OCI-LY7 (cell line): ENCODE data around the gene EDNRB. TPM values are rescaled to one million over a fixed set of nuclear protein-coding genes. Genes with fewer than 3 reads are reported as not detected.
"Not testable (repeated sequence)": the region's sequence is repeated elsewhere in the genome, so short reads cannot be mapped to it uniquely, and the experiment has no call there.

Source experiments
- BruUV-seq: library from RNA; stranded (reverse); fragments of 400-500 nt; replicated peaks from 2 replicates; lab custom pipeline; 2021; lab: Mats Ljungman, UMichigan
- CTCF ChIA-PET: fragments of 300-600 bp; sonication (Branson Sonifier 250); formaldehyde crosslinking; loops from one replicate; lab custom pipeline; 2022; ENCODE audit warnings: antibody characterized with exemption; ENCODE audit not compliant: unreplicated experiment; lab: Charles Lee
- POLR2A ChIA-PET: fragments of 300-600 bp; sonication (Branson Sonifier 250); formaldehyde crosslinking; loops from one replicate; lab custom pipeline; 2022; ENCODE audit warnings: antibody characterized with exemption; lab: Charles Lee
- DNase-seq: peaks from one replicate; pipeline ENCODE4 v3.0.0-alpha.2; 2015; ENCODE audit warnings: low spot score
- H2AFZ ChIP-seq: fragments of 200-600 bp; sonication (generic), shearing (Covaris generic); 2 replicates; pipeline ENCODE4 v1.6.1; 2014; ENCODE audit warnings: mild to moderate bottlenecking, antibody characterized with exemption, low read length, moderate library complexity
- H3K27ac ChIP-seq: fragments of 200-600 bp; sonication (generic); 2 replicates; pipeline ENCODE4 v1.5.1; 2014; ENCODE audit warnings: mixed run types, low read depth, mild to moderate bottlenecking, moderate library complexity, low read length, inconsistent platforms; ENCODE audit not compliant: poor library complexity, severe bottlenecking
- H3K36me3 ChIP-seq: fragments of 200-600 bp; sonication (generic); 2 replicates; pipeline ENCODE4 v1.6.1; 2014; ENCODE audit warnings: mild to moderate bottlenecking, antibody characterized with exemption, low read length, moderate library complexity, mixed read lengths; ENCODE audit not compliant: insufficient read depth
- H3K4me1 ChIP-seq: fragments of 200-600 bp; sonication (generic); 2 replicates; pipeline ENCODE4 v1.5.1; 2014; ENCODE audit warnings: mild to moderate bottlenecking, low read length; ENCODE audit not compliant: insufficient read depth, poor library complexity, severe bottlenecking
- H3K4me2 ChIP-seq: fragments of 200-600 bp; sonication (generic); 2 replicates; pipeline ENCODE4 v1.6.1; 2014; ENCODE audit warnings: mild to moderate bottlenecking, low read length
- H3K4me3 ChIP-seq: fragments of 200-600 bp; sonication (generic); 2 replicates; pipeline ENCODE4 v1.5.1; 2014; ENCODE audit warnings: mild to moderate bottlenecking, low read depth, low read length; ENCODE audit not compliant: poor library complexity, severe bottlenecking
- H3K79me2 ChIP-seq: fragments of 200-600 bp; sonication (generic); 2 replicates; pipeline ENCODE4 v1.6.1; 2016; ENCODE audit warnings: low read depth, mild to moderate bottlenecking, low read length, moderate library complexity, mixed read lengths; ENCODE audit not compliant: insufficient read depth
- H3K9me2 ChIP-seq: fragments of 200-600 bp; sonication (generic); 2 replicates; pipeline ENCODE4 v1.6.1; 2016; ENCODE audit warnings: mild to moderate bottlenecking, low read length, mixed read lengths; ENCODE audit not compliant: insufficient read depth
- H3K9me3 ChIP-seq: fragments of 200-600 bp; sonication (generic); 2 replicates; pipeline ENCODE4 v1.6.1; 2014; ENCODE audit warnings: mild to moderate bottlenecking, mixed run types, low read length, mixed read lengths
- H4K20me1 ChIP-seq: fragments of 200-600 bp; sonication (generic); 2 replicates; pipeline ENCODE4 v1.6.1; 2014; ENCODE audit warnings: mild to moderate bottlenecking, antibody characterized with exemption, low read length, moderate library complexity, mixed read lengths; ENCODE audit not compliant: insufficient read depth
- EZH2phosphoT487 ChIP-seq: fragments of 200-600 bp; sonication (generic); IDR thresholded peaks from 2 replicates; pipeline ENCODE4 v1.6.1; 2018; ENCODE audit warnings: low read depth, borderline replicate concordance, mild to moderate bottlenecking, mixed run types, antibody characterized with exemption, low read length, moderate library complexity, mixed read lengths
- intact Hi-C: fragments of 100-400 bp; cut with micrococcal nuclease; formaldehyde crosslinking; loops from one replicate; pipeline ENCODE4 v1.10.0; 2022; ENCODE audit not compliant: unreplicated experiment
- total RNA-seq, 2 experiments: library from RNA; depleted of rRNA in 1 of 2; stranded (reverse); fragments of >200 nt in 1 of 2; shearing (Covaris generic) in 1 of 2; gene quantifications; 2 replicates each; pipeline ENCODE4 v1.2.3, GENCODE V29; 2014 to 2022
- TF ChIP-seq, protein P1 (sequence below): fragments of 200-600 bp; sonication (generic); conservative IDR thresholded peaks from 2 replicates; pipeline ENCODE4 v1.5.1; 2014; ENCODE audit warnings: mild to moderate bottlenecking, antibody characterized with exemption, low read length, moderate library complexity, mixed read lengths

Gene EDNRB
- total RNA-seq, 2 experiments from 2014 or later, result not detected

DNA sequence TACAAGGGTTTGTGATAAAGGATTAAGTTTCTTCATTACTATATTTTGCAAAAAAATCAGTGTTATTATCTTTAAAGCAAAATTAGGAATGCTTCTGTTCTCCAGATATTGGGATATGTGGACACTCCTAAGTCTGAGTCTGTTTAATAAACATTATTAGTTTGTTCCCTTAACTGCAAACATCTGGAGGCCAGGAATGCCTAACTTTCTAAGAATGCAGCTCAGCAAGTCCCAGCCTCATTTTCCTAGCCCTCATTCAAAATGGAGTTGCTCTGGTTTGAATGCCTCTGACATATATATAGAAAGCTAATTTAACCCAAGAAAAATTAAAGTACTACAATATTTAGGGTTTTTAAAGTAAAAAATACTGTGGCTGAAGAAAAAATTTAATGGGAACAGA is 33.6 kb upstream of the EDNRB start:
- no peak overlapping the region for H3K4me3 ChIP-seq
- TF ChIP-seq, protein P1, sequence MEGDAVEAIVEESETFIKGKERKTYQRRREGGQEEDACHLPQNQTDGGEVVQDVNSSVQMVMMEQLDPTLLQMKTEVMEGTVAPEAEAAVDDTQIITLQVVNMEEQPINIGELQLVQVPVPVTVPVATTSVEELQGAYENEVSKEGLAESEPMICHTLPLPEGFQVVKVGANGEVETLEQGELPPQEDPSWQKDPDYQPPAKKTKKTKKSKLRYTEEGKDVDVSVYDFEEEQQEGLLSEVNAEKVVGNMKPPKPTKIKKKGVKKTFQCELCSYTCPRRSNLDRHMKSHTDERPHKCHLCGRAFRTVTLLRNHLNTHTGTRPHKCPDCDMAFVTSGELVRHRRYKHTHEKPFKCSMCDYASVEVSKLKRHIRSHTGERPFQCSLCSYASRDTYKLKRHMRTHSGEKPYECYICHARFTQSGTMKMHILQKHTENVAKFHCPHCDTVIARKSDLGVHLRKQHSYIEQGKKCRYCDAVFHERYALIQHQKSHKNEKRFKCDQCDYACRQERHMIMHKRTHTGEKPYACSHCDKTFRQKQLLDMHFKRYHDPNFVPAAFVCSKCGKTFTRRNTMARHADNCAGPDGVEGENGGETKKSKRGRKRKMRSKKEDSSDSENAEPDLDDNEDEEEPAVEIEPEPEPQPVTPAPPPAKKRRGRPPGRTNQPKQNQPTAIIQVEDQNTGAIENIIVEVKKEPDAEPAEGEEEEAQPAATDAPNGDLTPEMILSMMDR, result no peak
- no peak for TF ChIP-seq EZH2phosphoT487
- ChIA-PET POLR2A (interaction anchor here (0.6 kb wide), 1 partner anchor 351 kb away, joined by 3 read pairs; no protein-coding TSS in a partner anchor), CTCF (no interaction called here)
- no peaks in the 10 kb centered on the region for H3K79me2 ChIP-seq
- no peak for DNase-seq
- no peaks in the 10 kb centered on the region for H4K20me1 ChIP-seq
- no peak overlapping the region for H2AFZ ChIP-seq
- no peak overlapping the region for H3K4me2 ChIP-seq
- H3K9me2 ChIP-seq, result no peaks in the 10 kb centered on the region
- BruUV-seq, result no TSS peak
- H3K4me1 ChIP-seq, result no peaks in the 10 kb centered on the region
- H3K27ac ChIP-seq, result no peak overlapping the region
- intact Hi-C loops, result no loop called here
- no peaks in the 10 kb centered on the region for H3K36me3 ChIP-seq
- H3K9me3 ChIP-seq, result no peaks in the 10 kb centered on the region

DNA sequence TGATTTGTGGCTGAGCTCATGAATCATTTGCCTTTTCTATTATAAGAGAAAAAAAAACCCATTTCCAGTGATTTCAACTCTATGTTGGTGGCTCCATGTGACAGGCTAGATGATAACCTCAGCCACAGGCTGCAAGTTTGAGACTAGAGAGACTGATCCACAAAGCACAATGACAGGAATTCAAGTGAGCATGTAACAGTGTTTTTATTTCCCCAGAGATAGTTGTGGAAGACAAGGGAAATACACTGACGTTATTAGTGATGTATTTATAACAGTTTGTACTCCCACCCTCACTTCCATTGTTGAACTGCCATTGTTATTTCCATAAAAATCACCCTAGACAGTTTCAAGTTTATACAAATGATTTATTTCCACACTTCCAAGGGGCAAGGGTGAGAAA is 27.9 kb upstream of the EDNRB start:
- POLR2A ChIA-PET, result interaction anchor here (1.0 kb wide), 1 partner anchor 11 kb away, joined by 3 read pairs; no protein-coding TSS in a partner anchor
- CTCF ChIA-PET, result no interaction called here
- H3K27ac ChIP-seq, result no peak overlapping the region
- no peak overlapping the region for H3K4me3 ChIP-seq
- no TSS peak for BruUV-seq
- intact Hi-C loops, result no loop called here
- H3K9me3 ChIP-seq, result no peaks in the 10 kb centered on the region
- no peaks in the 10 kb centered on the region for H3K36me3 ChIP-seq
- no peaks in the 10 kb centered on the region for H4K20me1 ChIP-seq
- no peaks in the 10 kb centered on the region for H3K79me2 ChIP-seq
- no peak for TF ChIP-seq EZH2phosphoT487
- TF ChIP-seq, protein P1, result no peak
- no peak for DNase-seq
- H3K4me2 ChIP-seq, result no peak overlapping the region
- H2AFZ ChIP-seq, result no peak overlapping the region
- H3K4me1 ChIP-seq, result no peaks in the 10 kb centered on the region
- no peaks in the 10 kb centered on the region for H3K9me2 ChIP-seq

DNA sequence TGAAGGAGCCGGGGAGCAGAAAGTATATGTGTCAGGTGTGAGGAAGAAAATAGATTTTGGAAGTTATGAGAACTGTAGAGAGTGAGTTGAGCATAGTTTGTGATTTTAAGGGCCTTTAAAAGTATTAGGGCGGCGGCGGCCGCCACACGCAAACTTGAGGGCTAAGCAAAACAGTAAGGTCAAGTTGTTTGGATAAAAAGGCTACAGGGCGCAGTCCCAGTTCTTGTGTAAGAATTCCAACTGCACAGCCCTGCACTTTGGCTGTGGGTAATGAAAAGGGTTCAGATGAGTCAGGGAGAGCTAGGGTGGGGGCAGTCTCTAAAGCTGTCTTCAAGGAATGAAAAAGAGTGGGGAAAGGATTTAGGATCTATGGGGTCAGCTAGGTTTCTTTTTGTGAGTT is 16.4 kb upstream of the EDNRB start:
- H3K36me3 ChIP-seq, H3K4me1 ChIP-seq, POLR2A ChIA-PET, DNase-seq, H3K9me2 ChIP-seq, H3K4me3 ChIP-seq, H2AFZ ChIP-seq, CTCF ChIA-PET, BruUV-seq, H4K20me1 ChIP-seq, H3K79me2 ChIP-seq, H3K27ac ChIP-seq, intact Hi-C loops, H3K4me2 ChIP-seq, H3K9me3 ChIP-seq: not testable (repeated sequence)
